Right atrium auricular region (tissue), 2 donors: ENCODE measurements around the gene E2F6. TPM values are rescaled to one million over a fixed set of nuclear protein-coding genes. Genes with fewer than 3 reads are reported as not detected.

ENCODE experiments used
- DNase-seq: peaks from one replicate; pipeline ENCODE4 v3.0.0-alpha.2; 2019; ENCODE audit warnings: low spot score
- H3K27ac ChIP-seq, 2 donors: fragments of 200-600 bp; sonication (generic); 1 replicate in 1 of 2; 2 replicates in 1 of 2; pipeline ENCODE4 v1.5.1; 2016 to 2019
- H3K27me3 ChIP-seq, 2 donors: fragments of 200-600 bp; sonication (generic); one replicate each; pipeline versions ENCODE4 v1.5.1 to v1.6.0; 2017 to 2019
- H3K36me3 ChIP-seq: fragments of 200-600 bp; sonication (generic); one replicate; pipeline ENCODE4 v1.5.1; 2016
- H3K4me1 ChIP-seq, 2 donors: fragments of 200-600 bp; sonication (generic); one replicate each; pipeline versions ENCODE4 v1.5.1 to v1.6.0; 2017 to 2019
- H3K4me3 ChIP-seq, 2 donors: fragments of 200-600 bp; sonication (generic); 1 replicate in 1 of 2; 2 replicates in 1 of 2; pipeline ENCODE4 v1.5.1; 2017 to 2019; ENCODE audit warnings: mild to moderate bottlenecking in 1 of 2, moderate library complexity in 1 of 2
- H3K9me3 ChIP-seq, 2 donors: fragments of 200-600 bp; sonication (generic); one replicate each; pipeline ENCODE4 v1.5.1; 2019
- CTCF ChIP-seq, 2 donors: fragments of 200-600 bp; sonication (generic); IDR thresholded peaks; one replicate each; pipeline ENCODE4 v1.5.1; 2019; ENCODE audit warnings: antibody characterized with exemption in 2 of 2
- total RNA-seq, 2 donors: library from RNA; depleted of rRNA; stranded (reverse); fragments of >200 nt; gene quantifications; one replicate each; pipeline ENCODE4 v1.1.0, GENCODE V29; 2016

Gene E2F6
- total RNA-seq, 2 donors from 2014 or later: 19.1 to 20.2 TPM

- no peak for DNase-seq
Observed at GRCh38 chr2:11482473-11483035, 16.6 kb upstream of the E2F6 start.

GRCh38 chr2:11481789-11482472, 16.0 kb upstream of the E2F6 start:
- DNase-seq: no peak
- Histone ChIP-seq H3K4me1 (peaks cover 0 to 12% of the 10 kb centered on the region in 2 donors), H3K27ac (peak overlapping the region; percentile 47 to 55), H3K4me3 (peak overlapping the region; percentile 47 to 61), H3K9me3 (no peaks in the 10 kb centered on the region), H3K27me3 (no peaks in the 10 kb centered on the region), H3K36me3 (no peaks in the 10 kb centered on the region)
- no peak for TF ChIP-seq CTCF (IDR thresholded peaks at IDR 0.05)

More at GRCh38 chr2:11482473-11483035, 16.6 kb upstream of the E2F6 start:
- Histone ChIP-seq H3K27me3 (no peaks in the 10 kb centered on the region), H3K27ac (peak overlapping the region; percentile 47 to 55), H3K4me3 (peak overlapping the region; percentile 47 to 61), H3K9me3 (no peaks in the 10 kb centered on the region), H3K4me1 (peaks cover 0 to 12% of the 10 kb centered on the region in 2 donors), H3K36me3 (no peaks in the 10 kb centered on the region)
- TF ChIP-seq CTCF (IDR thresholded peaks at IDR 0.05): no peak

- Histone ChIP-seq H3K27ac (no peak overlapping the region), H3K9me3 (no peaks in the 10 kb centered on the region), H3K27me3 (no peaks in the 10 kb centered on the region), H3K4me3 (no peak overlapping the region), H3K4me1 (peaks cover 0 to 12% of the 10 kb centered on the region in 2 donors), H3K36me3 (no peaks in the 10 kb centered on the region)
- no peak for TF ChIP-seq CTCF (IDR thresholded peaks at IDR 0.05)
- DNase-seq: no peak
Observed at GRCh38 chr2:11481426-11481788, 15.4 kb upstream of the E2F6 start.

- Histone ChIP-seq H3K4me1 (peaks cover 0 to 12% of the 10 kb centered on the region in 2 donors), H3K27ac (no peak overlapping the region), H3K36me3 (no peaks in the 10 kb centered on the region), H3K27me3 (no peaks in the 10 kb centered on the region), H3K9me3 (no peaks in the 10 kb centered on the region), H3K4me3 (no peak overlapping the region)
- TF ChIP-seq CTCF (IDR thresholded peaks at IDR 0.05): no peak
- no peak for DNase-seq
Observed at GRCh38 chr2:11480859-11481258, 14.9 kb upstream of the E2F6 start.

- H3K4me1 ChIP-seq: peaks cover 0 to 12% of the 10 kb centered on the region in 2 donors
- H3K27me3 ChIP-seq: no peaks in the 10 kb centered on the region
- no peak for DNase-seq
- H3K27ac ChIP-seq: no peak overlapping the region
- no peak overlapping the region for H3K4me3 ChIP-seq
- no peaks in the 10 kb centered on the region for H3K9me3 ChIP-seq
- no peak for TF ChIP-seq CTCF (IDR thresholded peaks at IDR 0.05)
- no peaks in the 10 kb centered on the region for H3K36me3 ChIP-seq
Observed at GRCh38 chr2:11480406-11480805, 14.4 kb upstream of the E2F6 start.
